Stimulated activated CD4-positive, alpha-beta T cell treated with anti-CD3 and anti-CD28 coated beads, TNF-alpha, amount 100 ng/mL, for 24 hours (primary cell): ENCODE measurements around the gene ITGA6.

Source experiments
- DNase-seq, 3 experiments: peaks; one replicate each; pipeline ENCODE4 v3.0.0-alpha.2; 2020; ENCODE audit warnings: low read depth in 3 of 3

ITGA6 gene

GRCh38 chr2:172416447-172417058, 10.8 kb upstream of the ITGA6 start:
- DNase-seq, result no peak

- DNase-seq, result no peak
Measured at GRCh38 chr2:172420216-172420615, 7.2 kb upstream of the ITGA6 start.

- DNase-seq, result no peak
Measured at GRCh38 chr2:172423160-172423559, 4.2 kb upstream of the ITGA6 start.

GRCh38 chr2:172425336-172425735, 2.0 kb upstream of the ITGA6 start:
- DNase-seq, result no peak

- DNase-seq, result no peak
Measured at GRCh38 chr2:172426635-172427255, 641 bp upstream of the ITGA6 start.

- DNase-seq, result peak; percentile 31 to 60 (median 36)
Measured at GRCh38 chr2:172427990-172428831, 825 bp downstream of the ITGA6 start.

- no peak for DNase-seq
Measured at GRCh38 chr2:172428832-172429210, 1.4 kb downstream of the ITGA6 start.

- no peak for DNase-seq
Measured at GRCh38 chr2:172429301-172429968, 2.0 kb downstream of the ITGA6 start.

- DNase-seq, result no peak
Measured at GRCh38 chr2:172430027-172430426, 2.6 kb downstream of the ITGA6 start.

GRCh38 chr2:172430678-172431077, 3.3 kb downstream of the ITGA6 start:
- DNase-seq, result no peak

GRCh38 chr2:172431463-172431862, 4.1 kb downstream of the ITGA6 start:
- no peak for DNase-seq

GRCh38 chr2:172431993-172432392, 4.6 kb downstream of the ITGA6 start:
- no peak for DNase-seq

- DNase-seq, result no peak
Measured at GRCh38 chr2:172433144-172433543, 5.8 kb downstream of the ITGA6 start.

- DNase-seq, result no peak
Measured at GRCh38 chr2:172434821-172435605, 7.6 kb downstream of the ITGA6 start.

- no peak for DNase-seq
Measured at GRCh38 chr2:172435606-172435911, 8.2 kb downstream of the ITGA6 start.

GRCh38 chr2:172436889-172437288, 9.5 kb downstream of the ITGA6 start:
- no peak for DNase-seq

GRCh38 chr2:172437419-172438341, 10.3 kb downstream of the ITGA6 start:
- peak in 2 of 3 experiments; percentile 41 to 58 for DNase-seq

GRCh38 chr2:172438741-172439508, 11.5 kb downstream of the ITGA6 start:
- no peak for DNase-seq

GRCh38 chr2:172439509-172439860, 12.1 kb downstream of the ITGA6 start:
- DNase-seq, result no peak

- no peak for DNase-seq
Measured at GRCh38 chr2:172439911-172440310, 12.5 kb downstream of the ITGA6 start.
